Karpas-422 (cell line): Measurements from ENCODE around the gene CSAG1. TPM values are rescaled to one million over a fixed set of nuclear protein-coding genes. Genes with fewer than 3 reads are reported as not detected.
"Not testable (repeated sequence)": the region's sequence is repeated elsewhere in the genome, so short reads cannot be mapped to it uniquely, and the experiment has no call there.

Experiments used
- DNase-seq: peaks from one replicate; pipeline ENCODE4 v3.0.0-alpha.2; 2015
- H2AFZ ChIP-seq: fragments of 200-600 bp; sonication (generic); 2 replicates; pipeline ENCODE4 v1.6.1; 2014; ENCODE audit warnings: antibody characterized with exemption, low read length, mixed read lengths
- H3K27ac ChIP-seq: fragments of 200-600 bp; sonication (generic); 2 replicates; pipeline ENCODE4 v1.5.1; 2014; ENCODE audit warnings: mild to moderate bottlenecking, low read length, moderate library complexity
- H3K27me3 ChIP-seq: fragments of 200-600 bp; sonication (generic); 2 replicates; pipeline ENCODE4 v1.6.1; 2014; ENCODE audit warnings: low read length, mixed read lengths
- H3K36me3 ChIP-seq: fragments of 200-600 bp; sonication (generic); 2 replicates; pipeline ENCODE4 v1.6.1; 2014; ENCODE audit warnings: low read length, mixed read lengths; ENCODE audit not compliant: insufficient read depth
- H3K4me1 ChIP-seq: fragments of 200-600 bp; sonication (generic); 2 replicates; pipeline ENCODE4 v1.6.1; 2014; ENCODE audit warnings: mild to moderate bottlenecking, low read length, mixed read lengths
- H3K4me2 ChIP-seq: fragments of 200-600 bp; sonication (generic); 2 replicates; pipeline ENCODE4 v1.6.1; 2014; ENCODE audit warnings: low read length, low read depth, mild to moderate bottlenecking; ENCODE audit not compliant: poor library complexity, severe bottlenecking
- H3K4me3 ChIP-seq: fragments of 200-600 bp; sonication (generic); 2 replicates; pipeline ENCODE4 v1.5.1; 2014; ENCODE audit warnings: mild to moderate bottlenecking, antibody characterized with exemption, low read length, mixed read lengths
- H3K79me2 ChIP-seq: fragments of 200-600 bp; sonication (generic); 2 replicates; pipeline ENCODE4 v1.6.1; 2014; ENCODE audit warnings: mild to moderate bottlenecking, low read length, mixed read lengths
- H3K9ac ChIP-seq: fragments of 200-600 bp; sonication (generic); 2 replicates; pipeline ENCODE4 v1.6.0; 2014; ENCODE audit warnings: low read length
- H3K9me2 ChIP-seq: fragments of 200-600 bp; sonication (generic), shearing (Covaris generic); replicated peaks from 2 replicates; pipeline ENCODE4 v1.6.0; 2014; ENCODE audit warnings: mild to moderate bottlenecking, low read length, moderate library complexity; ENCODE audit not compliant: insufficient read depth
- H3K9me3 ChIP-seq: fragments of 300-700, 200-600 bp; sonication (generic); 2 replicates; pipeline ENCODE4 v1.6.1; 2014; ENCODE audit warnings: low read length, mixed read lengths
- H4K20me1 ChIP-seq: fragments of 200-600 bp; sonication (generic); 2 replicates; pipeline ENCODE4 v1.6.1; 2014; ENCODE audit warnings: mild to moderate bottlenecking, antibody characterized with exemption, low read length, low read depth; ENCODE audit not compliant: insufficient read depth
- total RNA-seq: library from RNA; depleted of rRNA; stranded (reverse); fragments of >200 nt; shearing (Covaris generic); gene quantifications from 2 replicates; pipeline ENCODE4 v1.2.3, GENCODE V29; 2014; ENCODE audit warnings: low replicate concordance

Gene CSAG1
- total RNA-seq, 1 experiment from 2014 or later = not detected

- not testable (repeated sequence) for DNase-seq, H4K20me1 ChIP-seq, H3K36me3 ChIP-seq, H3K9ac ChIP-seq, H3K4me2 ChIP-seq, H2AFZ ChIP-seq, H3K4me3 ChIP-seq, H3K27ac ChIP-seq, H3K79me2 ChIP-seq, H3K4me1 ChIP-seq, H3K27me3 ChIP-seq, H3K9me3 ChIP-seq, H3K9me2 ChIP-seq
These were observed 19.4 kb downstream of the CSAG1 start, which contains the start of gene MAGEA2B for GRCh38 chrX:152713815-152714787. TSS of gene MAGEA2B (plus strand) at chrX:152714628. CDS start at chrX:152717107, 2,479 bp downstream.

- H3K27me3 ChIP-seq, H3K4me1 ChIP-seq, H3K9ac ChIP-seq, H3K36me3 ChIP-seq, H4K20me1 ChIP-seq, H3K4me2 ChIP-seq, DNase-seq, H3K27ac ChIP-seq, H2AFZ ChIP-seq, H3K79me2 ChIP-seq, H3K9me2 ChIP-seq, H3K4me3 ChIP-seq, H3K9me3 ChIP-seq: not testable (repeated sequence)
These were observed 20.3 kb downstream of the CSAG1 start for GRCh38 chrX:152713195-152713594.

GRCh38 chrX:152709173-152709572 lies 24.3 kb downstream of the CSAG1 start, which contains the start of gene CSAG2:
TSS of gene CSAG2 (minus strand) at chrX:152709273. CDS start at chrX:152709112, 161 bp downstream.
- not testable (repeated sequence) for H3K4me3 ChIP-seq, H3K4me1 ChIP-seq, H3K4me2 ChIP-seq, H3K9me2 ChIP-seq, H3K36me3 ChIP-seq, H3K27ac ChIP-seq, H3K9ac ChIP-seq, DNase-seq, H3K9me3 ChIP-seq, H3K27me3 ChIP-seq, H4K20me1 ChIP-seq, H2AFZ ChIP-seq, H3K79me2 ChIP-seq

- H3K9me2 ChIP-seq = not testable (repeated sequence)
These were observed 27.0 kb downstream of the CSAG1 start for GRCh38 chrX:152706500-152706899.

GRCh38 chrX:152700390-152700789 lies 33.1 kb downstream of the CSAG1 start:
- not testable (repeated sequence) for H3K27ac ChIP-seq, H3K79me2 ChIP-seq, H3K9me2 ChIP-seq, H3K27me3 ChIP-seq, H3K4me3 ChIP-seq, H3K9me3 ChIP-seq, H3K36me3 ChIP-seq, DNase-seq, H3K4me2 ChIP-seq, H2AFZ ChIP-seq, H4K20me1 ChIP-seq, H3K9ac ChIP-seq, H3K4me1 ChIP-seq

More at GRCh38 chrX:152706500-152706899, 27.0 kb downstream of the CSAG1 start:
- H3K27me3 ChIP-seq, H3K9me3 ChIP-seq, DNase-seq, H3K9ac ChIP-seq, H3K4me2 ChIP-seq, H2AFZ ChIP-seq, H3K79me2 ChIP-seq, H3K4me3 ChIP-seq, H4K20me1 ChIP-seq, H3K27ac ChIP-seq, H3K4me1 ChIP-seq, H3K36me3 ChIP-seq: not testable (repeated sequence)

- not testable (repeated sequence) for DNase-seq, H3K27me3 ChIP-seq, H2AFZ ChIP-seq, H3K27ac ChIP-seq, H3K9me3 ChIP-seq, H3K4me3 ChIP-seq, H3K9ac ChIP-seq, H3K9me2 ChIP-seq, H4K20me1 ChIP-seq, H3K36me3 ChIP-seq, H3K4me1 ChIP-seq, H3K4me2 ChIP-seq, H3K79me2 ChIP-seq
These were observed 35.3 kb downstream of the CSAG1 start, which contains the start of gene MAGEA3 for GRCh38 chrX:152697952-152698931. TSS of gene MAGEA3 (plus strand) at chrX:152698794. CDS start at chrX:152700833, 2,039 bp downstream.

- H3K9ac ChIP-seq, H3K9me3 ChIP-seq, H3K36me3 ChIP-seq, DNase-seq, H3K4me2 ChIP-seq, H3K4me3 ChIP-seq, H3K27ac ChIP-seq, H3K4me1 ChIP-seq, H3K79me2 ChIP-seq, H4K20me1 ChIP-seq, H3K9me2 ChIP-seq, H2AFZ ChIP-seq, H3K27me3 ChIP-seq: not testable (repeated sequence)
These were observed 52.5 kb downstream of the CSAG1 start for GRCh38 chrX:152681012-152681411.
